IPS-18c (cell line): Measurements from ENCODE around the gene LEKR1.
"Not testable (repeated sequence)": the region's sequence is repeated elsewhere in the genome, so short reads cannot be mapped to it uniquely, and the experiment has no call there.

Experiments
- H3K4me3 ChIP-seq: 2 replicates; pipeline ENCODE4 v1.7.0; 2013; ENCODE audit warnings: low read depth, mild to moderate bottlenecking, low read length, moderate library complexity; ENCODE audit not compliant: insufficient read depth
- H3K9me3 ChIP-seq: one replicate; pipeline ENCODE4 v1.6.1; 2013; ENCODE audit warnings: mild to moderate bottlenecking, low read length, moderate library complexity; ENCODE audit not compliant: control insufficient read depth, insufficient read depth

Gene LEKR1

DNA sequence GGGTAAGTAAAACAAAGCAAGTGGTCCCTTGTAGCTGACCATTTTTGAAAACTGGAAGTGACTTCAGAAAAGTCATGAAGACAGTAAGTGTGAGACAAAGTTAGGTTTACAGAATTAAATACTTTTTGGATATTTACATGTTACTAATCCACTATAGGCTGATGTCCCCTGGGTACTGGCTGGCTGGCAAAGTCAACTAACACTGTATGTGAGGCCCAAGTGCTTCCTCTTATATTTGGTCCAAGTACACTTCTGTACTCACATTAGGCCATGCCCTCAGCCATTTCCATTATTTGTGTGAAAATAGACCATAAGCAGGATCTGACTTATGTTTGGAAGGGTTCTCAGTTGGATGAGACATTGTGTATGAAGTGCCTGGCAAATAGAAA lies 5.5 kb upstream of the LEKR1 start:
- Histone ChIP-seq H3K9me3 (no peaks in the 10 kb centered on the region), H3K4me3 (no peak overlapping the region)

- not testable (repeated sequence) for H3K4me3 ChIP-seq, H3K9me3 ChIP-seq
Observed at GRCh38 chr3:156822626-156823260, 3.4 kb upstream of the LEKR1 start.

DNA sequence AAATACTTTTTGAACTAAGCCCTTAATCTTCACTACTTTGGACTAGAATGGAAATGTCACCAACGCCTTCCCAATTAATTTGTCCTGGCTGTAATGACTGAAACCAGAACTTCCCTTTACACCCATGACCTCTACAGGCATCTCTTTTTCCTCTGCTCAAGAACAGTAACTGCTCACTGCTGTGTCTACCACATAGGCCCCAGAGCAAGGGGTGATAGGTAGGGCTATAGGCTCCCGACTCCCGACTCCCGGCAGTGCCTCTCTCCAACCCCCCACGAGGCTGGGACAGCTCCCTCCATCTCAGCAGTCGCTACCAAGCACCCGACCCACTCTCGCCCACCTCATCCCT lies 384 bp upstream of the LEKR1 start:
- Histone ChIP-seq H3K4me3 (peak overlapping the region; percentile 57; the same call in 1 of the 2 replicates), H3K9me3 (no peaks in the 10 kb centered on the region)

- Histone ChIP-seq H3K9me3 (no peaks in the 10 kb centered on the region), H3K4me3 (peak overlapping the region; percentile 57)
Observed at GRCh38 chr3:156826896-156827882, 1.0 kb downstream of the LEKR1 start.

GRCh38 chr3:156831006-156831405 lies 4.9 kb downstream of the LEKR1 start:
- no peak overlapping the region for H3K4me3 ChIP-seq
- H3K9me3 ChIP-seq: no peaks in the 10 kb centered on the region

DNA sequence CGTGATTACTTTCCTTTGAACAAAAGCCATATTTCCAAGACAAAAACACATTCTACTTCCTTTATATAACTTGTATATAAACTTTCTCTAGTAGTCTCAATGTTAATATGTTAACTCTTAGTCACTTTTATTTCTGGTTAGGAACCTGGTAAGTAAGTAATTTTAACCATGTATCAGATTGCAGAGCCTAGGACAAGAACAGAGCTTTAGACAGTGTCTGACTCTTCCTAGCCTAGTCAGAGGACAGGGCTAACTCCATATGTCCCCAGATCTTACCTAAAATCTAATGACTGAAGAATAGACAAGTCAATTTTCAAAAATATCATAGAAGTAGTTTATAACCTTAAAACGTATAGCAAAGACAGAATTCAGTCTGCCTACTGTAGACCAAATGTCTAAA lies 8.3 kb downstream of the LEKR1 start:
- Histone ChIP-seq H3K4me3 (no peak overlapping the region), H3K9me3 (no peaks in the 10 kb centered on the region)

DNA sequence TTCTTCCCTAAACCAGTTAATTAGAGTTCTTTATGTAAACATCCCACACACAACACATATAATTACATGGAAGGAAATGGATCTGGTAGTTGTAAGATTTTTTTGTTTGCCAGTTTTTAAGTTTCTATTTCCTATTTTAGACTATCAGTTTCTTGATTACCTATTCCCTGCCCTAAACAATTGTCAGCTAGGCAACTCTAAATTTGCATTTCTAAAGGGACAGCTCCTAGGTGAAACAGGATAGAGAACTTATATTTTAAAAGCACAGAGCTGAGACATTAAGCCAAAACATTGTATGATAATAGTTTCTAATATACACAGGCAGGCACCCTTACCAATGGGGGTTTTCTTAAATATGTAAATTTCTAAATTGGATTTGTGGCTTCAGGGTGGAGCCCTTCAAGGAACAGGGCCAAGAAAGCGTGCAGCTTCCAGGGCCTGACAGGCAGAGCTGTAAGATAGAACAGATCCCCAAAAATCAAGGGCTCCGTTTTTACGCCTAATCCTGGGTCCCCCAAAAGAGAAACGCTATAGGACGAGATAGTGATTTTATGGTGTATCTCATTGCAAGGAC lies 8.9 kb downstream of the LEKR1 start:
- Histone ChIP-seq H3K9me3 (no peaks in the 10 kb centered on the region), H3K4me3 (no peak overlapping the region)

- no peak overlapping the region for H3K4me3 ChIP-seq
- no peaks in the 10 kb centered on the region for H3K9me3 ChIP-seq
Observed at GRCh38 chr3:156836701-156837100, 10.5 kb downstream of the LEKR1 start.

- no peak overlapping the region for H3K4me3 ChIP-seq
- H3K9me3 ChIP-seq: no peaks in the 10 kb centered on the region
Observed at GRCh38 chr3:156837115-156837514, 11.0 kb downstream of the LEKR1 start.

- no peak overlapping the region for H3K4me3 ChIP-seq
- no peaks in the 10 kb centered on the region for H3K9me3 ChIP-seq
Observed at GRCh38 chr3:156838035-156838434, 11.9 kb downstream of the LEKR1 start.

GRCh38 chr3:156840826-156841689 lies 14.9 kb downstream of the LEKR1 start:
- Histone ChIP-seq H3K9me3 (no peaks in the 10 kb centered on the region), H3K4me3 (no peak overlapping the region)

GRCh38 chr3:156843071-156843808 lies 17.1 kb downstream of the LEKR1 start:
- H3K4me3 ChIP-seq: no peak overlapping the region
- H3K9me3 ChIP-seq: no peaks in the 10 kb centered on the region

DNA sequence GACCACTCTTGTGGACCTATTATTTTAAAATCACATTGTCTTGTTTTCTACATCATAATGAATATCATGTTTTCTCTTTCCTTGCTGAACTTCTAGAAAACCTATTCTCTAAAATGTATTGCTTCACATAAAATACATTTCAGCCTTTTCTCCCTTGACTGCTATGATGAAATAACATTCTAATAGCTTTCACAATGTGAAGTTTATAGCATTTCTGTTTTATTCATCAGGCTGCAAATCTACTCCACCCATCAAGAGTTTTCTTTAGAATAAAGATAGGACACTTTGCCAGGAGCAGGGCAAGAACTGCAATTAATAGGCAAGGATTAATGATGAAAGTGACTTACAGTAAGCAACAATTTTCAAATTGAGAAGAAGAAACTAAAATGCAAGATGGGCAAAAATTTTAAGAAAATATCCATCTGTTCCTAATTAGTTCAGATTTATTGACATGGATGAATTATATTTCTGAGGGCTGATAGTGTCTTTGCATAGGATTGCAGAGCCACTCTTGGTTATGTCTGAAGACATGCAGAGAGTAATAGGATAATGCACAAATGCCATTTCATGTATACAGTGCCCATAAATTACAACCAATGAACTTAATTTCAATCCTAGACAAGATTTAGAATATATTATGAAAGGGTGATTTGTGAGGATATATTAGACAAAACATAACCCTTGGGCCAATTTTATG lies 21.7 kb downstream of the LEKR1 start:
- H3K4me3 ChIP-seq: no peak overlapping the region
- no peaks in the 10 kb centered on the region for H3K9me3 ChIP-seq

- H3K9me3 ChIP-seq: no peaks in the 10 kb centered on the region
- no peak overlapping the region for H3K4me3 ChIP-seq
Observed at GRCh38 chr3:156859578-156859977, 33.4 kb downstream of the LEKR1 start.

DNA sequence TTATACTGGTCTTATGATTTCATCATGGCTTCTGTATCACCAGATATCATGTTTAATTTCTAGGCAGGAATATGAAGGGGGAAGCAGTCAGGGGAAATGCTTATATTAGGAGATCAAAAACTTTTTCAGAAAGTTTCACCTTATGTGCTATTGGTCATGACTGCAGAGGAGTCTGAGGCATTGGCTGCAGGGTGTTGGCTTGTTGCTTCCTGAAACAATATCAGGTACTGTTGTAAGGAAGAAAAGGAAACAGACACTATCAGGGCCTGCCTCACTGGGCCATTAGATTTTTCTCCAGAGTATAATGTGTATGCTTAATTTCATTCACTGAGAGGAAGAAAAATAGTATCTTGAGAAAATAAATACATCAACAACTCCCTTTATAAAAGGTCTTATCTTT lies 34.7 kb downstream of the LEKR1 start:
- Histone ChIP-seq H3K4me3 (no peak overlapping the region), H3K9me3 (no peaks in the 10 kb centered on the region)

DNA sequence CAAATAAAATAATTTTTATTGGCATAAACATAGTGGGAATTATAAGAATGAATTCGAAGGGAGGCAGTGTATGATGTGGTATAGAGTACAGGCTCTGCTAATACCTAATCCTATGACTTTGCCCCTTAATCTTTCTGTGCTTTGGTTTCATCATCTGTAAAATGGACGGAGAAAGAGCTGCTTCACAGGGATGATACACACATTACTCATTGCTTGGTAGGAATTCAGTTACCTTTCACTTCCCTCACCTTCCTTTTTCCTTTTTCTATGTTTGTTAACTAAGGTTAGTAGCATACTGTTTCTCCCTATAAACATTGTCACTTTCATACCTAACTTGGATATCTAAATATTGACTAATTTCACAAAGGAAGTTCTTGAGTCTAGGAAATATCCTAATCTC lies 36.2 kb downstream of the LEKR1 start:
- H3K9me3 ChIP-seq: no peaks in the 10 kb centered on the region
- no peak overlapping the region for H3K4me3 ChIP-seq
